ENCODE results near the gene ACP2.
A peak's percentile ranks its signal among the peaks of the same experiment; 100 is the strongest.

The ACP2 gene

GRCh38 chr11:47244448-47245350 is 3.9 kb downstream of the ACP2 start:
- no peak overlapping the region for H3K4me3 Mint-ChIP-seq
- H3K27me3 Mint-ChIP-seq (ENCODE audit: low read depth) = no peaks in the 10 kb centered on the region
- no peak overlapping the region for H3K27ac Mint-ChIP-seq
- H3K9me3 Mint-ChIP-seq = no peaks in the 10 kb centered on the region
- peaks cover 44% of the 10 kb centered on the region for H3K36me3 Mint-ChIP-seq (ENCODE audit: low read depth)
- no peak for DNase-seq (ENCODE audit: low spot score)
- peaks cover 24% of the 10 kb centered on the region for H3K4me1 Mint-ChIP-seq (ENCODE audit: low read depth)

DNA sequence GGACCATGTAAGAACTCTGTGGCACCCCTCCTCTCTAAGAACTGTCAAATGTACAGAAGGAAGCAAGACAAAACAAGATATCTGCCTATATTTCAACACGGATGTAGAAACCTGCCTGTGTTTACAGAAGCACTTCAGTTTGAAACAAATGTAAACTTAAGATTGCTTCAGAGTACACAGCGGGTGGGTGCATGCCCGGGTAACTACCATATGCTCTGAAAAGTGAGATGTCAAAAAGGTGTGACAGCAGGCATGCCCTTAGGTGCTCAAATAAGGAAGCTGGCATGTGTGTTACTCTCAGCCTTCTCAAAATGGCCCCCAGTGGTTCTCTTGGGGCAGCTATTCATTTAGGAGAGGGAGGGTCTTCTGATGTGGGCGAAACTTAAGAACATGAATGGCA is 5.2 kb downstream of the ACP2 start:
- DNase-seq (ENCODE audit: low spot score) = no peak
- no peak overlapping the region for H3K27ac Mint-ChIP-seq

DNA sequence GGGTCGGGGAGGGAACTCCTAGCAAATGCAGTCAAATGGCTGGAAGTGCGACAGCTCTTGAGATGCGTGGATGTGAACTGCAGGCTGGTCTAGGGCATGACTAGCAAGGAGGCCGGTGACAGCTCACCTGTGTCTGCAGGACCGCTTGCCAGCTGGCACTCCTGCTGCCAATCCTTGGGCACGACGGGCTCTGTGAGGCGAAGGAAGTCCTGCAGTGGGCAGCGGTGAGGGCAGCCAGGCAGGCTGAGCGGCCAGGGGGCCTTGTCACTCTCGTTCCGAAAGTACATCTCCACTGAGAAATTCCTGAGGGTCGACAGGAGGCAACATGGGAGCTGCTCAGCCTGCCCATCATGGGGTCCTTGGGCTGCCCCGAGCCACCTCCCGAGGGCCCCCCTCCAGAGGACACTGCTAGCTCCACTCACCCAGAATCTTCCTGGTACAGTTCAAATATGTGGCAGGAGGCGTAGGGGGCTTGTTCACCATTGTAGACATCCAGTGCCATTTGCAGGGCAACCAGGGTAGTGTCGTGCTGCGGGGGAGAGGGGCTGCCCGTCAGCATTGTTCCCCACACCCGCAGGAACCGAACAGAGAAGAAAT is 5.9 kb downstream of the ACP2 start:
- Mint-ChIP-seq H3K36me3 (ENCODE audit: low read depth) (peaks cover 58% of the 10 kb centered on the region), H3K27me3 (ENCODE audit: low read depth) (no peaks in the 10 kb centered on the region), H3K4me1 (ENCODE audit: low read depth) (peaks cover 21% of the 10 kb centered on the region), H3K4me3 (no peak overlapping the region), H3K27ac (no peak overlapping the region), H3K9me3 (no peaks in the 10 kb centered on the region)
- no peak for DNase-seq (ENCODE audit: low spot score)

More for the DNA sequence above, 5.2 kb downstream of the ACP2 start:
- H3K4me1 Mint-ChIP-seq (ENCODE audit: low read depth) = peaks cover 22% of the 10 kb centered on the region
- peaks cover 55% of the 10 kb centered on the region for H3K36me3 Mint-ChIP-seq (ENCODE audit: low read depth)
- no peaks in the 10 kb centered on the region for H3K9me3 Mint-ChIP-seq
- H3K27me3 Mint-ChIP-seq (ENCODE audit: low read depth) = no peaks in the 10 kb centered on the region
- no peak overlapping the region for H3K4me3 Mint-ChIP-seq

- no peaks in the 10 kb centered on the region for H3K9me3 Mint-ChIP-seq
- H3K36me3 Mint-ChIP-seq (ENCODE audit: low read depth) = peaks cover 60% of the 10 kb centered on the region
- H3K27ac Mint-ChIP-seq = peak overlapping the region; percentile 32
- H3K27me3 Mint-ChIP-seq (ENCODE audit: low read depth) = no peaks in the 10 kb centered on the region
- no peak overlapping the region for H3K4me3 Mint-ChIP-seq
- no peak for DNase-seq (ENCODE audit: low spot score)
- peaks cover 15% of the 10 kb centered on the region for H3K4me1 Mint-ChIP-seq (ENCODE audit: low read depth)
Observed at GRCh38 chr11:47241841-47242301, 6.7 kb downstream of the ACP2 start.

- H3K4me3 Mint-ChIP-seq = no peak overlapping the region
- no peaks in the 10 kb centered on the region for H3K9me3 Mint-ChIP-seq
- DNase-seq (ENCODE audit: low spot score) = no peak
- H3K27me3 Mint-ChIP-seq (ENCODE audit: low read depth) = no peaks in the 10 kb centered on the region
- peak overlapping the region; percentile 9 for H3K27ac Mint-ChIP-seq
- H3K36me3 Mint-ChIP-seq (ENCODE audit: low read depth) = peaks cover 69% of the 10 kb centered on the region
- H3K4me1 Mint-ChIP-seq (ENCODE audit: low read depth) = peaks cover 10% of the 10 kb centered on the region
Observed at GRCh38 chr11:47239852-47240251, 8.8 kb downstream of the ACP2 start.

- Mint-ChIP-seq H3K9me3 (no peaks in the 10 kb centered on the region), H3K27me3 (ENCODE audit: low read depth) (no peaks in the 10 kb centered on the region), H3K4me1 (ENCODE audit: low read depth) (peaks cover 19% of the 10 kb centered on the region), H3K36me3 (ENCODE audit: low read depth) (peaks cover 65% of the 10 kb centered on the region), H3K27ac (peak overlapping the region; percentile 33), H3K4me3 (no peak overlapping the region)
- no peak for DNase-seq (ENCODE audit: low spot score)
Observed at GRCh38 chr11:47236482-47236881, 12.1 kb downstream of the ACP2 start.

- Mint-ChIP-seq H3K36me3 (ENCODE audit: low read depth) (peaks cover 66% of the 10 kb centered on the region), H3K27ac (peak overlapping the region; percentile 73), H3K4me3 (no peak overlapping the region), H3K27me3 (ENCODE audit: low read depth) (no peaks in the 10 kb centered on the region), H3K4me1 (ENCODE audit: low read depth) (peaks cover 17% of the 10 kb centered on the region), H3K9me3 (no peaks in the 10 kb centered on the region)
- no peak for DNase-seq (ENCODE audit: low spot score)
Observed at GRCh38 chr11:47235163-47235562, 13.5 kb downstream of the ACP2 start.

DNA sequence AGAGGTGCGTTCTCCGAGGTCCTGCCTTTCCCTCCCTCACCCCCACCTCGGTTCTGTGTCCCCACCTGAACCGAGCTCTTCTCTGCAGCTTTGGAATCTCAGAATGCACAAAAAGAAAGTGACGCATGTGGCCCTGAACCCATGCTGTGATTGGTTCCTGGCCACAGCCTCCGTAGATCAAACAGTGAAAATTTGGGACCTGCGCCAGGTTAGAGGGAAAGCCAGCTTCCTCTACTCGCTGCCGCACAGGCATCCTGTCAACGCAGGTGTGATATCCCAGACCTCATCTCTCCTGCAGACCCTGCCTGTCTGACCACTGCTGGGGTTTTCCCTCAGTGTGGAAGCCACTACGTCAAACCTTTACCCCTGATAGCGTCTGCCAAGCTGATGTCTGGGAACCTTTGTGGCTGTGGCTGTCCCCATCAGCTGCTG is 13.9 kb downstream of the ACP2 start:
- peak; percentile 29 for DNase-seq (ENCODE audit: low spot score)
- Mint-ChIP-seq H3K9me3 (no peaks in the 10 kb centered on the region), H3K4me3 (no peak overlapping the region), H3K27ac (peak overlapping the region; percentile 73), H3K4me1 (ENCODE audit: low read depth) (peaks cover 17% of the 10 kb centered on the region), H3K36me3 (ENCODE audit: low read depth) (peaks cover 63% of the 10 kb centered on the region), H3K27me3 (ENCODE audit: low read depth) (no peaks in the 10 kb centered on the region)

- H3K4me3 Mint-ChIP-seq = no peak overlapping the region
- no peak for DNase-seq (ENCODE audit: low spot score)
Observed at GRCh38 chr11:47233989-47234668, 14.5 kb downstream of the ACP2 start.

DNA sequence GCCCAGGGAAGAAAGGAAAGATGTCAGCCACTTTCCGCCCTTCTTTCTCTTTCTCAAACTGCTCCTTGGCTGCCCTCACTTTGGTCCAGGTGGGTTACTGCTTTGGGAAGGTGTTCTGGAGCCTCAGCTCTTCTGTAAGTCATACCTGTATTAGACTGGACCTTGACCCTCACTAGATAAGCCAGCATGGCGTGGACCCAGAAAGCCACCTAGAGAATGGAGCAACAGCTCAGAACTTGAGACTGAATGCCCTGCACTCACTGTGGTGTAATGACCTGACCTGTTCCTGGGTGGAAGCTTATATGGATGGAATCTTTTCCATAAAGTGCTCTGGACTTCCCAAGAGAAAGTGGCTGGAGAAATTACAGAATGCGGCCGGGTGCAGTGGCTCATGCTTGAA is 15.6 kb downstream of the ACP2 start:
- Mint-ChIP-seq H3K27me3 (ENCODE audit: low read depth) (no peaks in the 10 kb centered on the region), H3K36me3 (ENCODE audit: low read depth) (peaks cover 59% of the 10 kb centered on the region), H3K27ac (no peak overlapping the region), H3K9me3 (no peaks in the 10 kb centered on the region), H3K4me1 (ENCODE audit: low read depth) (peaks cover 20% of the 10 kb centered on the region), H3K4me3 (no peak overlapping the region)
- no peak for DNase-seq (ENCODE audit: low spot score)

More at GRCh38 chr11:47233989-47234668, 14.5 kb downstream of the ACP2 start:
- peak overlapping the region; percentile 73 for H3K27ac Mint-ChIP-seq
- H3K9me3 Mint-ChIP-seq = no peaks in the 10 kb centered on the region
- H3K36me3 Mint-ChIP-seq (ENCODE audit: low read depth) = peaks cover 62% of the 10 kb centered on the region
- H3K27me3 Mint-ChIP-seq (ENCODE audit: low read depth) = no peaks in the 10 kb centered on the region
- H3K4me1 Mint-ChIP-seq (ENCODE audit: low read depth) = peaks cover 18% of the 10 kb centered on the region

DNA sequence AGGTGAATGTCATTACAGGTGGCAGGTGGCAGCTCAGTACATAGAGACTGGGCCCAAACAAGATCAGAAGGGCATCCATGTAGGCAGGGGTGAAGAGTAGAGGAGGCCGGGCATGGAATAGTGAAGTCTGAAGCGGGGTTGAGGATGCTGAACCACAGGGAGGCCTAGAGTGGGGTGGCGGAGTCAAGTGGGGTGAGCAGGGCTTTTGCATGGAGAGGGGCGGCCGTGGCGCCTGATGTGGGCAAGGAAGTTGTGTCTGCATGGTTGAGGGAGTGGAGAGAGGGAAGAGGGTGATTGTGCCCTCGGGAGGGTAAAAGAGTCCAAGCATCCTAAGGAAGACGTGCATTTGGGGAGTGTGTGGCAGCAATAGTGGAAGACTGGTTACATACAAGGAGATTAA is 19.5 kb downstream of the ACP2 start:
- Mint-ChIP-seq H3K27ac (no peak overlapping the region), H3K4me1 (ENCODE audit: low read depth) (peaks cover 22% of the 10 kb centered on the region), H3K36me3 (ENCODE audit: low read depth) (peaks cover 55% of the 10 kb centered on the region), H3K27me3 (ENCODE audit: low read depth) (no peaks in the 10 kb centered on the region), H3K9me3 (no peaks in the 10 kb centered on the region), H3K4me3 (no peak overlapping the region)
- no peak for DNase-seq (ENCODE audit: low spot score)

DNA sequence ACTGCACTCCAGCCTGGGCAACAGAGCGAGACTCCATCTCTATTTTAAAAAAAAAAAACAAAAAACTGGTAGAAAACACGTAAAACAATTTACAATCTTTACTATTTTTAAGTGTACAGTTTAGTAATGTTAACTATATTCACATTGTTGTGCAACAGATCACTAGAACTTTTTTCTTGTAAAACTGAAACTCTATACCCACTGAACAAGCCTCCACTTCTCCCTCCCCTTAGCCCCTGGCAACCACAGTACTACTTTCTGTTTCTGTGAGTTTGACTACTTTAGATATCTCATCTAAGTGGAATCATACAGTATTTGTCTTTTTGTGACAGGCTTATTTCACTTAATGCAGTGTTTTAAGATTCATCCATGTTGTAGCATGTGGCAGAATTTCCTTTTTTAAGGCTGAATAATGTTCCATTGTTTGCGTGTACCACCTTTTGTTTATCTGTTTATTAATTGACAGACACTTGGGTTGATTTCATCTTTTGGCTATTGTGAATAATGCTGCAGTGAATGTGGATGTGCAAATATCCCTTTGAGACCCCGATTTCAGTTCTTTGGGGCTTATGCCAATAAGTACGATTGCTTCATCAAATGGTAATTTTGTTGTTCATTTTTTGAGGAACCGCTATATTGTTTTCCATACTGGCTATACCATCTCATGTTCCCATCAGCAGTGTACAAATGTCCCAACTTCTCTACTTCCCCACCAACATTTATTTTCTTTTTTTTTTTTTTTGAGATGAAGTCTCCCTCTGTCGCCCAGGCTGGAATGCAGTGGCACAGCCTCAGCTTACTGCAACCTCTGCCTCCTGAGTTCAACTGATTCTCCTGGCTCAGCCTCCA is 22.8 kb downstream of the ACP2 start:
- DNase-seq (ENCODE audit: low spot score) = peak; percentile 48
- Mint-ChIP-seq H3K27ac (peak overlapping the region; percentile 68), H3K36me3 (ENCODE audit: low read depth) (peaks cover 56% of the 10 kb centered on the region), H3K4me1 (ENCODE audit: low read depth) (peaks cover 27% of the 10 kb centered on the region), H3K27me3 (ENCODE audit: low read depth) (no peaks in the 10 kb centered on the region), H3K9me3 (no peaks in the 10 kb centered on the region), H3K4me3 (peak overlapping the region; percentile 65)

- Mint-ChIP-seq H3K36me3 (ENCODE audit: low read depth) (peaks cover 57% of the 10 kb centered on the region), H3K9me3 (no peaks in the 10 kb centered on the region), H3K27me3 (ENCODE audit: low read depth) (no peaks in the 10 kb centered on the region), H3K27ac (no peak overlapping the region), H3K4me1 (ENCODE audit: low read depth) (peaks cover 42% of the 10 kb centered on the region), H3K4me3 (no peak overlapping the region)
- DNase-seq (ENCODE audit: low spot score) = no peak
Observed at GRCh38 chr11:47222696-47223095, 25.9 kb downstream of the ACP2 start.
